ENCODE measurements around the gene ZNF138. TPM values are rescaled to one million over a fixed set of nuclear protein-coding genes. Genes with fewer than 3 reads are reported as not detected.
A peak's percentile ranks its signal among the peaks of the same experiment; 100 is the strongest.

The ZNF138 gene
- total and polyA plus RNA-seq, 2 donors: 3.2 to 38.1 TPM

DNA sequence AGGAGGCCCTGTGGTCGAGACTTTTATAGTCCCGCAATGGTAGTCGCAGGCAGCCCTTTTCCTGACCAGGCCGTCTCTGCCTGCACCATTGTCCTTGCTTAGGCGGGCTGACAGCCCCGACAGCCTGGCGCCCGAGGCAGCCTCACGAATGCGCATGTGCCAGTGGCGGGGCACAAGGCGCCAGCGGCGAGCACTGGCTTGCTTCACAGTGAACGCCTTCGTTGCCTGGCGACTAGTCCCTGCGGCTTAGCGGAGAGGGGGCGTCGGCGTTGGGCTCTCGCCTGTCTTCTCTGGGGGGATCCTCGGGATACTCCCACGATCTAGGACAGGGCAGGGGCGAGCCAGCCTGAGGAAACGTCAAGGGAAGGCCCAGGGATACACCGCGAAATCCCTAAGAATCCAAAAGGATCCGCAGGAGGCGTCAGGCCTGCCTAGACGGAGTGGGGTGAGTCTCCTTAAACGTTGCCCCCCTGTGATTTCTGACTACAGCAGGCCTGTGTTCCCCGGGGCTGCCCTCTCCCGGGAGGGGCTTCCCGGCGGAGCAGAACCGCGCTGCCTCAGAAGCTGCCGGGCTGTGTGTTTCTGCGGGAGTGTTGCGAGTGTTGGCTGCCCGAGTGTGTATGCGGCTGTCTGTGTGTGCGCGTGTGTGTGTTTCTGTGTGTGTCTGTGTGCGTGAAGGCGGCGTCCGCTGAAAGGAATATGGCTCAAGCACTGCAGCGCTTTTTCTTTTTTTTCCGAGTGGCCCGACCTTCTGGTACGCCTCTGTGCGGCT lies 88.3 kb downstream of the ZNF138 start:
- peak overlapping the region; percentile 43 for H3K4me3 ChIP-seq (ENCODE audit: low read depth, low read length)
- H3K4me1 ChIP-seq (ENCODE audit: insufficient read depth): no peaks in the 10 kb centered on the region
- no peak overlapping the region for H3K27ac ChIP-seq (ENCODE audit: low read depth)
- WGBS: 11% methylated on average over 55 of the region's 55 CpGs
- DNase-seq (ENCODE audit: extremely low spot score): no peak
- H3K36me3 ChIP-seq (ENCODE audit: insufficient read depth): no peaks in the 10 kb centered on the region

Other genes with a start within 250 kb of the ZNF138 start
- 63.0 TPM for gene ZNF680, start 231.4 kb upstream of the ZNF138 start, total RNA-seq
- gene ZNF680, start 231.4 kb upstream of the ZNF138 start, polyA plus RNA-seq: 8.4 TPM
- gene ZNF107, start 128.3 kb upstream of the ZNF138 start, total RNA-seq: 24.7 TPM
- gene ZNF107, start 128.3 kb upstream of the ZNF138 start, polyA plus RNA-seq: 2.5 TPM
- 22.5 TPM for gene ZNF273, start 108.8 kb downstream of the ZNF138 start, total RNA-seq
- 4.6 TPM for gene ZNF273, start 108.8 kb downstream of the ZNF138 start, polyA plus RNA-seq
- gene ZNF117, start 196.6 kb downstream of the ZNF138 start, total RNA-seq: 52.5 TPM
- gene ZNF117, start 196.6 kb downstream of the ZNF138 start, polyA plus RNA-seq: 3.1 TPM
- 33.2 TPM for gene ERV3-1, start 212.3 kb downstream of the ZNF138 start, total RNA-seq
- gene ERV3-1, start 212.3 kb downstream of the ZNF138 start, polyA plus RNA-seq: 6.2 TPM

All from urinary bladder (tissue), 4 donors.